Panc1 (cell line): ENCODE data around the gene PRAMEF1. TPM values are rescaled to one million over a fixed set of nuclear protein-coding genes. Genes with fewer than 3 reads are reported as not detected.

Experiments
- ATAC-seq: fragments of 200-7000 bp; cut with Tn5 transposase; 2 replicates; pipeline ENCODE4 v1.9.1; 2020; ENCODE audit warnings: mild to moderate bottlenecking, moderate library complexity
- BruUV-seq: library from RNA; stranded (reverse); fragments of 400-500 nt; replicated peaks from 2 replicates; lab custom pipeline; 2021; lab: Mats Ljungman, UMichigan
- CTCF ChIA-PET: fragments of 300-600 bp; sonication (Branson Sonifier 250); formaldehyde crosslinking; loops from one replicate; lab custom pipeline; 2022; ENCODE audit warnings: antibody characterized with exemption; lab: Charles Lee
- POLR2A ChIA-PET: fragments of 300-600 bp; sonication (Branson Sonifier 250); formaldehyde crosslinking; loops from one replicate; lab custom pipeline; 2022; ENCODE audit warnings: antibody characterized with exemption; lab: Charles Lee
- DNase-seq: peaks from one replicate; pipeline ENCODE4 v3.0.0-alpha.2; 2010; ENCODE audit warnings: low read depth, low spot score
- H3K27ac ChIP-seq: 2 replicates; pipeline ENCODE4 v1.5.1; 2011; ENCODE audit warnings: mild to moderate bottlenecking, low read length, inconsistent platforms
- H3K27me3 ChIP-seq: fragments of 200-500 bp; sonication (Bioruptor generic); 2 replicates; pipeline ENCODE4 v1.6.0; 2014; ENCODE audit warnings: low read length, inconsistent platforms; ENCODE audit not compliant: control insufficient read depth, insufficient read depth
- H3K36me3 ChIP-seq: fragments of 200-500 bp; sonication (Bioruptor generic); 2 replicates; pipeline ENCODE4 v1.5.1; 2014; ENCODE audit warnings: inconsistent platforms, mild to moderate bottlenecking, low read length, moderate library complexity; ENCODE audit not compliant: control insufficient read depth, insufficient read depth
- H3K4me1 ChIP-seq: 2 replicates; pipeline ENCODE4 v1.5.1; 2011; ENCODE audit warnings: inconsistent platforms, mild to moderate bottlenecking, low read length, moderate library complexity; ENCODE audit not compliant: control insufficient read depth, insufficient read depth
- H3K4me3 ChIP-seq, 2 experiments: 2 replicates each; pipeline ENCODE4 v1.5.1; 2011 to 2012; ENCODE audit warnings: low read depth in 2 of 2, low read length in 2 of 2, mild to moderate bottlenecking in 2 of 2, inconsistent platforms in 1 of 2, moderate library complexity in 1 of 2
- H3K9me3 ChIP-seq: fragments of 200-500 bp; sonication (Bioruptor generic); 2 replicates; pipeline ENCODE4 v1.5.1; 2014; ENCODE audit warnings: low read depth, mild to moderate bottlenecking, inconsistent platforms, low read length, moderate library complexity; ENCODE audit not compliant: control insufficient read depth, insufficient read depth
- POLR2AphosphoS5 ChIP-seq: IDR thresholded peaks from 2 replicates; pipeline ENCODE4 v1.6.1; 2012; ENCODE audit warnings: mild to moderate bottlenecking, low read depth, low read length, moderate library complexity
- SIN3A ChIP-seq: IDR thresholded peaks from 2 replicates; pipeline ENCODE4 v1.6.1; 2012; ENCODE audit warnings: low read depth, mild to moderate bottlenecking, low read length, moderate library complexity, borderline replicate concordance; ENCODE audit not compliant: insufficient read depth
- TCF7L2 ChIP-seq: IDR thresholded peaks from 2 replicates; pipeline ENCODE4 v1.6.1; 2011; ENCODE audit warnings: mild to moderate bottlenecking, low read depth, low read length, inconsistent platforms
- in situ Hi-C: cut with HindIII; loops from 2 replicates; pipeline ENCODE4 v1.10.0; 2016; ENCODE audit warnings: low sequenced_read_pairs, low pct_unique_long_range_greater_than_20kb
- intact Hi-C: fragments of 100-400 bp; cut with micrococcal nuclease; formaldehyde crosslinking; loops from one replicate; pipeline ENCODE4 v1.10.0; 2022; ENCODE audit not compliant: unreplicated experiment
- total RNA-seq: library from RNA; stranded (reverse); gene quantifications from one replicate; pipeline ENCODE4 v1.2.1, GENCODE V29; 2021; ENCODE audit not compliant: unreplicated experiment
- TF ChIP-seq, protein P1 (sequence below), 2 experiments: IDR thresholded peaks; 2 replicates each; pipeline ENCODE4 v1.6.1; 2011 to 2012; ENCODE audit warnings: low read depth in 2 of 2, control low read depth in 1 of 2, low read length in 1 of 2, mild to moderate bottlenecking in 1 of 2, moderate library complexity in 1 of 2; ENCODE audit not compliant: insufficient read depth in 1 of 2
- TF ChIP-seq, protein P2 (sequence below): fragments of 450-650 bp; IDR thresholded peaks from 2 replicates; pipeline ENCODE4 v1.5.1; 2017; ENCODE audit warnings: mild to moderate bottlenecking

PRAMEF1 gene
- total RNA-seq, 1 experiment from 2014 or later, result not detected

DNA sequence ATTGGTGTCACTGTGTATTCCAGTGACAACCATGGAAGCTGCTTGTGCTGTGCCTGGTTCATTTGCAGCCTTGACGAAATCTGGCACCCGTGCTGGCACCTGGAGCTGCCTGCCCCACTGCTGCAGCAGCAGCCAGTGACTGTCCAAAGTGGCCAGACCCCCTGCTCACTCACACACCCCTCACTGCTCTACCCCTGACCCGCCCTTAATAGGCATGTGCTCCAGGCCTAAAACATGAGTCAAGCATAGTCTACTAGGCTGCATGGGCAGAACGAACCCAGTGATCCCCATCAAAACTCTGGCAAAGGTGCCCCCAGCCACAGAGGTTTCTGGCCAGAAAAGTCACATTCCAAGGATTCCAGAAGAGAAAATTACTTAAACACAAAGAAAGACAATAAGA is 7.7 kb downstream of the PRAMEF1 start:
- in situ Hi-C loops, result no loop called here
- ATAC-seq, result no peak

DNA sequence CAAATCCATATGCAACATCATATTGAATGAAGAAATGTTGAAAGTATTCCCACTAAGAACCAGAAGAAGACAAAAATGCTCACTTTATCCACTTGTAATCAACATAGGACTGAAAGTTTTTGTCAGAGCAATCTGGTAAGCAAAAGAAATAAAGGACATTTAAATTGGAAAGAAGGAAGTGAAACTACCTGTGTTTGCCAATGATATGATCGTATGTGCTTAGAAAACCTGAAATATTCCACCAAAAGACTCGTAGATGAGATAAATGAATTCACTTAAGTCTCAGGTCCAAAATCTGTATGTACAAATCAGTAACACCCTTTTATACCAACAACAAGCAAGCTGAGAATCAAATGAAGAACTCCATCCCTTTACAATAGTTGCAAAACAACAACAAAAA is 8.5 kb downstream of the PRAMEF1 start:
- H3K36me3 ChIP-seq, result no peaks in the 10 kb centered on the region
- in situ Hi-C loops (no loop called here), intact Hi-C loops (no loop called here)
- ChIA-PET POLR2A (no interaction called here), CTCF (no interaction called here)
- peaks cover 2% of the 10 kb centered on the region; the same call in 1 of the 2 replicates for H3K27me3 ChIP-seq
- no peak for TF ChIP-seq SIN3A
- no peak for TF ChIP-seq TCF7L2
- TF ChIP-seq POLR2AphosphoS5, result no peak
- TF ChIP-seq, protein P1, sequence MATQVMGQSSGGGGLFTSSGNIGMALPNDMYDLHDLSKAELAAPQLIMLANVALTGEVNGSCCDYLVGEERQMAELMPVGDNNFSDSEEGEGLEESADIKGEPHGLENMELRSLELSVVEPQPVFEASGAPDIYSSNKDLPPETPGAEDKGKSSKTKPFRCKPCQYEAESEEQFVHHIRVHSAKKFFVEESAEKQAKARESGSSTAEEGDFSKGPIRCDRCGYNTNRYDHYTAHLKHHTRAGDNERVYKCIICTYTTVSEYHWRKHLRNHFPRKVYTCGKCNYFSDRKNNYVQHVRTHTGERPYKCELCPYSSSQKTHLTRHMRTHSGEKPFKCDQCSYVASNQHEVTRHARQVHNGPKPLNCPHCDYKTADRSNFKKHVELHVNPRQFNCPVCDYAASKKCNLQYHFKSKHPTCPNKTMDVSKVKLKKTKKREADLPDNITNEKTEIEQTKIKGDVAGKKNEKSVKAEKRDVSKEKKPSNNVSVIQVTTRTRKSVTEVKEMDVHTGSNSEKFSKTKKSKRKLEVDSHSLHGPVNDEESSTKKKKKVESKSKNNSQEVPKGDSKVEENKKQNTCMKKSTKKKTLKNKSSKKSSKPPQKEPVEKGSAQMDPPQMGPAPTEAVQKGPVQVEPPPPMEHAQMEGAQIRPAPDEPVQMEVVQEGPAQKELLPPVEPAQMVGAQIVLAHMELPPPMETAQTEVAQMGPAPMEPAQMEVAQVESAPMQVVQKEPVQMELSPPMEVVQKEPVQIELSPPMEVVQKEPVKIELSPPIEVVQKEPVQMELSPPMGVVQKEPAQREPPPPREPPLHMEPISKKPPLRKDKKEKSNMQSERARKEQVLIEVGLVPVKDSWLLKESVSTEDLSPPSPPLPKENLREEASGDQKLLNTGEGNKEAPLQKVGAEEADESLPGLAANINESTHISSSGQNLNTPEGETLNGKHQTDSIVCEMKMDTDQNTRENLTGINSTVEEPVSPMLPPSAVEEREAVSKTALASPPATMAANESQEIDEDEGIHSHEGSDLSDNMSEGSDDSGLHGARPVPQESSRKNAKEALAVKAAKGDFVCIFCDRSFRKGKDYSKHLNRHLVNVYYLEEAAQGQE (IDR thresholded peaks at IDR 0.05; ENCODE audit: insufficient read depth in 1 of 2, low read depth in 2 of 2, low read length in 1 of 2), result no peak
- TF ChIP-seq, protein P2, sequence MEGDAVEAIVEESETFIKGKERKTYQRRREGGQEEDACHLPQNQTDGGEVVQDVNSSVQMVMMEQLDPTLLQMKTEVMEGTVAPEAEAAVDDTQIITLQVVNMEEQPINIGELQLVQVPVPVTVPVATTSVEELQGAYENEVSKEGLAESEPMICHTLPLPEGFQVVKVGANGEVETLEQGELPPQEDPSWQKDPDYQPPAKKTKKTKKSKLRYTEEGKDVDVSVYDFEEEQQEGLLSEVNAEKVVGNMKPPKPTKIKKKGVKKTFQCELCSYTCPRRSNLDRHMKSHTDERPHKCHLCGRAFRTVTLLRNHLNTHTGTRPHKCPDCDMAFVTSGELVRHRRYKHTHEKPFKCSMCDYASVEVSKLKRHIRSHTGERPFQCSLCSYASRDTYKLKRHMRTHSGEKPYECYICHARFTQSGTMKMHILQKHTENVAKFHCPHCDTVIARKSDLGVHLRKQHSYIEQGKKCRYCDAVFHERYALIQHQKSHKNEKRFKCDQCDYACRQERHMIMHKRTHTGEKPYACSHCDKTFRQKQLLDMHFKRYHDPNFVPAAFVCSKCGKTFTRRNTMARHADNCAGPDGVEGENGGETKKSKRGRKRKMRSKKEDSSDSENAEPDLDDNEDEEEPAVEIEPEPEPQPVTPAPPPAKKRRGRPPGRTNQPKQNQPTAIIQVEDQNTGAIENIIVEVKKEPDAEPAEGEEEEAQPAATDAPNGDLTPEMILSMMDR, result no peak
- no peak overlapping the region for H3K4me3 ChIP-seq
- no peak for DNase-seq
- no peaks in the 10 kb centered on the region for H3K9me3 ChIP-seq
- no peak for ATAC-seq
- no peak overlapping the region for H3K27ac ChIP-seq
- H3K4me1 ChIP-seq, result no peaks in the 10 kb centered on the region
- no TSS peak for BruUV-seq

More for the DNA sequence above, 7.7 kb downstream of the PRAMEF1 start:
- BruUV-seq, result no TSS peak
- POLR2A ChIA-PET, result no interaction called here
- intact Hi-C loops, result no loop called here
- TF ChIP-seq TCF7L2 (no peak), SIN3A (no peak), POLR2AphosphoS5 (no peak)
- TF ChIP-seq, protein P1 (IDR thresholded peaks at IDR 0.05; ENCODE audit: insufficient read depth in 1 of 2, low read depth in 2 of 2, low read length in 1 of 2), result no peak
- TF ChIP-seq, protein P2, result no peak
- no peaks in the 10 kb centered on the region for H3K9me3 ChIP-seq
- no peaks in the 10 kb centered on the region for H3K4me1 ChIP-seq
- no peak overlapping the region for H3K27ac ChIP-seq
- no peak overlapping the region for H3K4me3 ChIP-seq
- CTCF ChIA-PET, result no interaction called here
- no peaks in the 10 kb centered on the region for H3K36me3 ChIP-seq
- no peak for DNase-seq
- peaks cover 2% of the 10 kb centered on the region; the same call in 1 of the 2 replicates for H3K27me3 ChIP-seq
